ENCODE measurements around the gene UTF1. TPM values are rescaled to one million over a fixed set of nuclear protein-coding genes. Genes with fewer than 3 reads are reported as not detected.
"Not testable (repeated sequence)": the region's sequence is repeated elsewhere in the genome, so short reads cannot be mapped to it uniquely, and the experiment has no call there.

The UTF1 gene
- total and polyA plus RNA-seq, 2 donors from 2014 or later = not detected

DNA sequence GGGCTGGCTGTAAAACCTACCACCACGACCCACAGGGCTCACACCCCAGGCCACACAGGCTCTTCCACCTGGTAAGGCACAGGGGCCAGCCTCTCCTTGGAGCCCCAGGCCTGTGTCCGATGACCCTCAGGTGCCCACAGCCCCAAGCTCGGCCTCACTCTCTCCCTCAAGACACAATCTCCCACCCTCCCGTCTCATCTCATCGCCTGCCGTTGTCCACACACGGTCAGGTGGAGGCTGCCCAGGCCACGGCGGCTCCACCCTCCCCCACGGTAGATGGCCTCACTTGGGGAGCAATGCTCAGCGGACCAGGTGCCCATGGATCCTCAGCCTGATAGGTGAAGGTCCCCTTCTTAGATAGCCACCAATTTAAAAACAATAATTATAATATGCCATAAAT, 8.7 kb upstream of the UTF1 start:
- no peak for FAIRE-seq
- Histone ChIP-seq H3K9me3 (ENCODE audit: control insufficient read depth in 2 of 3, insufficient read depth in 1 of 3, low read length in 3 of 3) (no peaks in the 10 kb centered on the region), H3K27ac (ENCODE audit: low read depth in 2 of 2, low read length in 2 of 2) (no peak overlapping the region), H3K4me3 (ENCODE audit: low read length in 3 of 3) (no peak overlapping the region), H3K9ac (ENCODE audit: low read length in 3 of 3) (no peak overlapping the region), H3K36me3 (ENCODE audit: control insufficient read depth in 2 of 3, insufficient read depth in 3 of 3, low read length in 3 of 3) (no peaks in the 10 kb centered on the region), H3K4me1 (ENCODE audit: control insufficient read depth in 2 of 3, insufficient read depth in 2 of 3, low read depth in 1 of 3, low read length in 3 of 3) (no peaks in the 10 kb centered on the region), H3K27me3 (ENCODE audit: control insufficient read depth, insufficient read depth, low read length) (peaks cover 2% of the 10 kb centered on the region)
- intact Hi-C loops (cut with DNase I) = no loop called here
- DNase-seq = no peak
- TF ChIP-seq, protein P1, sequence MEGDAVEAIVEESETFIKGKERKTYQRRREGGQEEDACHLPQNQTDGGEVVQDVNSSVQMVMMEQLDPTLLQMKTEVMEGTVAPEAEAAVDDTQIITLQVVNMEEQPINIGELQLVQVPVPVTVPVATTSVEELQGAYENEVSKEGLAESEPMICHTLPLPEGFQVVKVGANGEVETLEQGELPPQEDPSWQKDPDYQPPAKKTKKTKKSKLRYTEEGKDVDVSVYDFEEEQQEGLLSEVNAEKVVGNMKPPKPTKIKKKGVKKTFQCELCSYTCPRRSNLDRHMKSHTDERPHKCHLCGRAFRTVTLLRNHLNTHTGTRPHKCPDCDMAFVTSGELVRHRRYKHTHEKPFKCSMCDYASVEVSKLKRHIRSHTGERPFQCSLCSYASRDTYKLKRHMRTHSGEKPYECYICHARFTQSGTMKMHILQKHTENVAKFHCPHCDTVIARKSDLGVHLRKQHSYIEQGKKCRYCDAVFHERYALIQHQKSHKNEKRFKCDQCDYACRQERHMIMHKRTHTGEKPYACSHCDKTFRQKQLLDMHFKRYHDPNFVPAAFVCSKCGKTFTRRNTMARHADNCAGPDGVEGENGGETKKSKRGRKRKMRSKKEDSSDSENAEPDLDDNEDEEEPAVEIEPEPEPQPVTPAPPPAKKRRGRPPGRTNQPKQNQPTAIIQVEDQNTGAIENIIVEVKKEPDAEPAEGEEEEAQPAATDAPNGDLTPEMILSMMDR (IDR thresholded peaks at IDR 0.05; ENCODE audit: borderline replicate concordance, extremely low read depth, insufficient read depth) = no peak

DNA sequence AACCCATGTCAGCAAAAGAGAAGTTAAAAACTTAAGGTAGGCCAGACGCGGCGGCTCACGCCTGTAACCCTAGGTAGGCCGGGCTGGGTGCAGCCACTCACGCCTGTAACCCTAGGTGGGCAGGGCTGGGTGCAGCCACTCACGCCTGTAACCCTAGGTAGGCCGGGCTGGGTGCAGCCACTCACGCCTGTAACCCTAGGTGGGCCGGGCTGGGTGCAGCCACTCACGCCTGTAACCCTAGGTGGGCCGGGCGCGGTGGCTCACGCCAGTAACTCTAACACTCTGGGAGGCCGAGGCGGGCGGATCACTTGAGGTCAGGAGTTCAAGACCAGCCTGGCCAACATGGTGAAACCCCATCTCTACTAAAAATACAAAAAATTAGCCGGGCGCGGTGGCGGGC, 8.3 kb upstream of the UTF1 start:
- DNase-seq; H3K9ac ChIP-seq (ENCODE audit: low read length in 3 of 3); H3K4me1 ChIP-seq (ENCODE audit: control insufficient read depth in 2 of 3, insufficient read depth in 2 of 3, low read depth in 1 of 3, low read length in 3 of 3); H3K27ac ChIP-seq (ENCODE audit: low read depth in 2 of 2, low read length in 2 of 2); intact Hi-C loops (cut with DNase I); H3K9me3 ChIP-seq (ENCODE audit: control insufficient read depth in 2 of 3, insufficient read depth in 1 of 3, low read length in 3 of 3); H3K4me3 ChIP-seq (ENCODE audit: low read length in 3 of 3); FAIRE-seq; H3K36me3 ChIP-seq (ENCODE audit: control insufficient read depth in 2 of 3, insufficient read depth in 3 of 3, low read length in 3 of 3); H3K27me3 ChIP-seq (ENCODE audit: control insufficient read depth, insufficient read depth, low read length): not testable (repeated sequence)

DNA sequence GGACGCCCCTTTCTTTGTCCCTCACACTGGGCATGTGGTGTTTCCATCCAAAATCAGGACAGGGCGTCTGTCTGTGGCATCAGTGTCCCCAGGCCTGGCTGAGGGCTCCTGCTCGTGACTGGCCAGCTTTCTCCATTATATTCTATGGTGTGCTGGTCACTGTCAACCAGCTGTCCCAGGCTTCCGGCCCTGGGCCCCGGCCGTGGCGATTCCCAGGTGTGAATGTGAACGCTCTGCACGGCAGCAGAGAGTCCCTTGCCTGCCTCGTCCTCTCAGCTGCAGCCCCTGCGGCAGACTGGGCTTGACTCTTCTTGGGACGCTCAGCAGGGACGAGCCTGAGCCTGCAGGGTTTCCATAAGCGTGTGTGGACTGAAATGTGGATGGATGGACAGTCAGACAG, 5.9 kb upstream of the UTF1 start:
- peaks cover 9% of the 10 kb centered on the region for H3K27me3 ChIP-seq (ENCODE audit: control insufficient read depth, insufficient read depth, low read length)
- H3K36me3 ChIP-seq (ENCODE audit: control insufficient read depth in 2 of 3, insufficient read depth in 3 of 3, low read length in 3 of 3) = no peaks in the 10 kb centered on the region
- TF ChIP-seq, protein P1 (IDR thresholded peaks at IDR 0.05; ENCODE audit: borderline replicate concordance, extremely low read depth, insufficient read depth) = no peak
- no peak overlapping the region for H3K27ac ChIP-seq (ENCODE audit: low read depth in 2 of 2, low read length in 2 of 2)
- intact Hi-C loops (cut with DNase I) = no loop called here
- no peaks in the 10 kb centered on the region for H3K9me3 ChIP-seq (ENCODE audit: control insufficient read depth in 2 of 3, insufficient read depth in 1 of 3, low read length in 3 of 3)
- H3K4me1 ChIP-seq (ENCODE audit: control insufficient read depth in 2 of 3, insufficient read depth in 2 of 3, low read depth in 1 of 3, low read length in 3 of 3) = no peaks in the 10 kb centered on the region
- no peak overlapping the region for H3K9ac ChIP-seq (ENCODE audit: low read length in 3 of 3)
- FAIRE-seq (no peak), DNase-seq (no peak)
- H3K4me3 ChIP-seq (ENCODE audit: low read length in 3 of 3) = no peak overlapping the region

DNA sequence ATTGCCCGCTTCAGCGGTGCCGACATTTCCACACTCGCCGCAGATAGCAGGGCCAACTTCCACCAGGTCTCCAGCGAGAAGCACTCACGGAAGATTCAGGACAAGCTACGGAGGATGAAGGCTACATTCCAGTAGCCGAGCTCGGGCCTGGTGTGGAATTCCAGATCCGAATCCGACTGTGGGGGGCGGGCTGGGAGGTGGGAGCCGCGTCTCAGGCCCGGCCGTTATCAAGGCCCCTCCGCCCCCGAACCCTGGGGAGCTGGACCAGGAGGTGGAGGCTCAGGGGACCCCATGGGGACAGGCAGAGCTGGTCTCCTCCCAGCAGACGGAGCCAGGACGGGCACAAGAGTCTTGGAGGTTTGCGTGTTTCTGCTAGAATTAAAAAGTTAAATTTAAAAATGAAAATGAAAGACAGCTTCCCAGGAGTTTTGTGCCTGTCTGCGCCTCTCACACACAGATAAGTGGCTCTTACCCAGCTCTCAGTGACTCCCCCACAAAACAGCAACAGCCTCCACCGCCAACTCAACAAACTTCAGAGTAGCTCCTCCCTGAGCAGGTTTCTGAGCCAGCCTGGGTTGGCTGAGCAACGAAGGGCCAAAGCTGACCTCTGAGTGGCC, 5.2 kb upstream of the UTF1 start:
- no peak overlapping the region for H3K9ac ChIP-seq (ENCODE audit: low read length in 3 of 3)
- TF ChIP-seq, protein P1 (IDR thresholded peaks at IDR 0.05; ENCODE audit: borderline replicate concordance, extremely low read depth, insufficient read depth) = no peak
- no peaks in the 10 kb centered on the region for H3K9me3 ChIP-seq (ENCODE audit: control insufficient read depth in 2 of 3, insufficient read depth in 1 of 3, low read length in 3 of 3)
- H3K27ac ChIP-seq (ENCODE audit: low read depth in 2 of 2, low read length in 2 of 2) = no peak overlapping the region
- intact Hi-C loops (cut with DNase I) = no loop called here
- no peaks in the 10 kb centered on the region for H3K4me1 ChIP-seq (ENCODE audit: control insufficient read depth in 2 of 3, insufficient read depth in 2 of 3, low read depth in 1 of 3, low read length in 3 of 3)
- no peak for FAIRE-seq
- no peaks in the 10 kb centered on the region for H3K36me3 ChIP-seq (ENCODE audit: control insufficient read depth in 2 of 3, insufficient read depth in 3 of 3, low read length in 3 of 3)
- DNase-seq = peak; percentile 67 to 92 (median 87)
- H3K4me3 ChIP-seq (ENCODE audit: low read length in 3 of 3) = no peak overlapping the region
- peaks cover 14% of the 10 kb centered on the region for H3K27me3 ChIP-seq (ENCODE audit: control insufficient read depth, insufficient read depth, low read length)

All from kidney (tissue), 14 donors.